HG03159 (cell line): ENCODE measurements around the gene DIPK1B.

ENCODE experiments used
- ATAC-seq: cut with Tn5 transposase; IDR thresholded peaks from one replicate; pipeline ENCODE4 v1.9.1; 2021; ENCODE audit warnings: mild to moderate bottlenecking, moderate library complexity; ENCODE audit not compliant: unreplicated experiment

DIPK1B gene

DNA sequence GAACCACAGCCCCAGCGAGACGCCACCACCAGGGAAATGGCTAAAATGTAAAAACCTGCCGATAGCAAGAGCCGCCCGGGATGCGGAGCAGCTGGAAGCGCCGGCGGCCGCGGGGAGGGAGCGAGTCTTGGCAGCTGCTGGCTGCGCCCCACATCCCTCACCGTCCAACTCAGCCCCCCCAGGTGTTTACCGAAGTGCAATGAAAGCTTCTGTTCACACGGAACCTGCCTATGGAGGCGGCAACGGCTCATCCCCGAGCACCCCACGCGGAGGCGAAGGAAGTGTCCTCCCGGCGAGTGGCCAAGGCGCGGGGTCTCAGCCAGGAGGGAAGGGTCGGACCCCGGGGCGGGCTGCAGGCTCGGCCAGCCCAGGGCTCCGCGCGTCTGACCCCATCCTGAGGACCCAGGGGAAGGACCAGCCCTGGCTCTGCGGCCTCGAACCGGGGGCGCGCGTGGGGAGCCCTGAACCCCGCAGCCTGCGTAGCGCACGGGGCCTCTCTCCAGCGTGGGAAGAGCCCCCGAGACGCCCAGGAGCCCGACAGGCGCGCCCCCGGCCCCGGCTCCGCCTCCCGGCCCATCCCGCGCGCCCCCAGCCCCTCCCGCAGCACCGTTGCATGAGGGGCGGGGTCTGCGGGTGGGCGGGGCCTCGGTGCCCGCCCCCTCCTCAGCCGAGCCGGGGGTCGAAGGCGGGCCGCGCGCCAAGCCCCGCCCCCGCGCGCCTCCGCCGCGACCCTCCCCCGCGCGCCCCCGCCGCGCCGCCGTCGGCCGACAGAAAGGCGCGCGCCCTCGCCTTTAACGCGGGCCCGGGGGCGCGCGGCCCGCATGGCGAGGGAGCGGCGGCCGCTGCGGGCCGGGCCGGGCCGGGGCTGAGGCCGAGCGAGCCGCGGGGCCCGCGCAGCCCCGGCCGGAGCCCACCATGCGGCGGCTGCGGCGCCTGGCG is at the start of gene DIPK1B:
Gene DIPK1B (plus strand): TSS at position 822 of the 939 bp plus-strand sequence. CDS start 94 bp downstream, at position 916.
- no peak for ATAC-seq

- no peak for ATAC-seq
These were observed 49.5 kb upstream of the DIPK1B start, which contains the start of gene EGFL7 for GRCh38 chr9:136662656-136663581. TSS of gene EGFL7 (plus strand) at chr9:136662916. CDS start at chr9:136668283, 5,367 bp downstream.

DNA sequence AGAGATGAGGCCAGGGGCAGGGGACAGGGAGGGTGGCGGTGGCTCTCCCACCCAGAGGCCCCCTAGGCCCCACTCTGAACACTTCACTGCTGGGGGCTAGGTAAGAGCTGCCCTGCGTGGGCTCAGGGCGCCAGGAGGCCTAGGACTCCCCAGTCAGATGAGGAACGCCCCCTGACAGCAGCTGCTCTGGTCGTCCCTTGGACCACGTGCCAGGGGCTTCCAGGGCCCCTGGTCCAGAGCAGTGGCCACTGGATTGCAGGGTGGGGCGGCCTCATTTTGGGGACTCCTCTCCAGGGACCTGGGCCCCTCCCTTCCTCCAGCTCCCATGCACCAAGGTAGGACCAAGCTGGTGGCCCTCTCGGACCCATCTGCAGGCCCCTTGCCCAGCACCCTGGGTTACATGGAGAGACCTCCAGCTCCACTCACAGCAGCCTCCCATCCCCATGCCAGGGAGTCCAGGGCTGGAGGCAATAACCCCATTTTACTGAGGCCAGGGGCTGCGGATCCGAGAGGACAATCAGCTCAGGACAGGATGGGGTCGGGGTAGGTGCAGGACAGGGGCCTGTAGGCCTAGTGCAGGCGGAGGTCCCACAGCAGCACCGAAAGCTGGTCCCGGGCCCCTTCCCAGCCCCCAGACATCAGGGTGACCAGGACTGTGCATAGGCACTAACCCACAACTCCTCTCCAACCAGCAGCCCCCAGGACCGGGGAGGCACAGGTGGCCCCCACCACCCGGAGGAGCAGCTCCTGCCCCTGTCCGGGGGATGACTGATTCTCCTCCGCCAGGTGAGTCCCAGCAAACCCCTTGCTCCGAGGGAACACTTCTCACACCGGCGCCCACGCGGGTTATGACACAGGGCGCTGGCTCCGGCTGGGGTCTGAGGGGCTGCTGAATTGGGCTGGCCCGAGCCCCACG is 48.1 kb upstream of the DIPK1B start:
- no peak for ATAC-seq

- no peak for ATAC-seq
These were observed 47.2 kb upstream of the DIPK1B start for GRCh38 chr9:136665111-136665703.

DNA sequence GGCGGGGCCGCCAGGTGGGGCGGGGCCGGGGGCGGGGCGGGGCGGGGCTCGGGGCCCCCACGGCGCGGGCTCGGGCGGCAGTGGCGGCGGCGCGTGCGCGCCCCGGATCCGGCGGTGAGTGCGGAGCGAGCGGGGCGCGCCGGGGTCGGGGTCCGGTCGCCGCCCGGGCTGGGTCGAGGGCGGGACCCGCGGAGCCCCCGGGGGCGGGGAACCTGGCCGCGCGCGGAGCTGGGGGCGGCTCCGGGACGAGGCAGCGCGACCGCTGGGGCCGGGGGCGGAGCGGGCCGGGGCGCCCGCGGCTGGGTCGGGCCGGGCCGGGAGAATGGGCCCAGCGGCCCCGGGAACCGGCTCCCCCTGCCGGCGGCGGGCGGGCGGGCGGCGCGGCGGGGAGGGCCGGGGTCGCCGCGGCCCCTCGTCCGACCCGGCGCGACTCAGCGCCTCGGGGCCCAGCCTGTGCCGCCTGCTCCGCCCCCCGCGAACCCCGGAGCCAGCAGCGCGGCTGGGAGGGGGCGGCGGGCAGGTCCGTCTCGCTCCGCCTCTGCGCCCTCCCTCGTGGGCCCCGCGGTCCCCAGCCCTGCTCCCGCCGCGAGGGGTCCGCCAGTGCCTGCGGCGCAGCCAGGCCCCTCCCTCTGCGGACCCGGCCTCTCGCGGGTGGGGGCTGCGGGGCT is 46.5 kb upstream of the DIPK1B start:
- ATAC-seq = no peak

GRCh38 chr9:136666372-136667213 is 45.8 kb upstream of the DIPK1B start:
- ATAC-seq = no peak

DNA sequence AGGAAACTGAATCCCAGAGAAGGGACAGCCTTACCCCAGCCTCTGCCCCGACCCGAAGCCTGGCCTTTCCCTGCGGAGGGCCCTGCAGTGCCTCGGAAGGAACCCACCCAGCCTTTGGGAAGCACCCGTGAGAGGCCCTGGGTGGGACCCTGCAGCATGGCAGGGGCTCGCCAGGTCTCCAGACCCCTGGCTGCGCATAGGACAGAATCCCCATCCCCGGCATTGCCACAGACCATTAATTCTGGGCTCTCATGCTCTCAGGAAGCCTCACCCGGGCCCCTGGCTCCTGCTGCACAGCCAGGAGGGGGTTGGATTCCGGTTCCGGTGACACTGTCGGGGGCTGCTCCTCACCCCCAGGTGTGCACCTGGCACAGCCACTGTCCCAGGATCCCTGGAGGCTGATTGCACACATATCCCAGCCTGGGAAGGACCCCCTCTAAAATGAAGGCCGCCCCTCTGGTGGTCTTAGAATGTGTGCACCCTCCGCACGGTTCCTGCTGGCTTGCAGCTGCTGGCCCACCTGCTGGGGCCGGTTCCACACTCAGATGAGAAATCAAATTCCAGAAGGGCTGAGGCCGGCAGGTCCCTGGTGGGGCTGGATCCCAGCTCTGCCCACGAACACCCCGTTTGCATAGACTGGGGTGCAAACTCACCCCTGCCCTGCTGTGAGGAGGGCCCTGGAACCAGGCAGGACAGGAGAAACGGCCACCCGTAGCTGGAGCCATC is 45.0 kb upstream of the DIPK1B start:
- no peak for ATAC-seq

- no peak for ATAC-seq
These were observed 44.2 kb upstream of the DIPK1B start for GRCh38 chr9:136667940-136668760.

DNA sequence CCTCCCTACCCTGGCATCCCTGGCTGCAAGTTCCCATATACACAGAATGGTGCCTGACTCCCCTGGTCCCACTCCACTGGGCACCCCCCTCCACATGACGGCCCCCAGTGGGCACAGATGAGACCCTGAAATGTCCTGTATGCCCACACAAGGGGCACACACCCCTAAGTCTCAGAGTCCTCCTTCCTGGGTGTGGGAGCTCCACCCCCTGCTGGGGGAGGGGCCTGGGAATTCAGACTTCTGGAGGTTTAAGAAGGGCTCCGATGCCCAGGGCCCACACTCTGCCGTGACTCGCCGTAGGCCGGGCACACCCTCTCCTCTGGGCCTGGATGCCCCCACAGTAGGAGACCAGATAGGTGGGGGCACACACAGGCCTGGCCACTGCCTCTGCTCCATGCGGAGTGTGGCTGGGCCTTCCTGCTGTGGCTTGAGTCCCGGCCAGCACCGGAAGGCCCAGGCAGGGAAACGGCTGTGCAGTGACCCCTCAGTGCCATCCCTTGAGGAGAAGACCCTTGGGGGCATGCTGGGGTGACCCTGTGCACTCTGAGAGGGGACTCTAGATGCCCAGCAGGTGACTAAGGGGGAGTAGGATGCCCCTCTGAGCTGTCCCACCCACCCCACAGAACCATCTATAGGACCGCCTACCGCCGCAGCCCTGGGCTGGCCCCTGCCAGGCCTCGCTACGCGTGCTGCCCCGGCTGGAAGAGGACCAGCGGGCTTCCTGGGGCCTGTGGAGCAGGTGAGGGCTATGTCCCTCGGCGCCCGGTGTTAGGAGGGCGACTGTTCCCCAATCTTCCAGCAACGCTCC is 43.2 kb upstream of the DIPK1B start:
- ATAC-seq = no peak

DNA sequence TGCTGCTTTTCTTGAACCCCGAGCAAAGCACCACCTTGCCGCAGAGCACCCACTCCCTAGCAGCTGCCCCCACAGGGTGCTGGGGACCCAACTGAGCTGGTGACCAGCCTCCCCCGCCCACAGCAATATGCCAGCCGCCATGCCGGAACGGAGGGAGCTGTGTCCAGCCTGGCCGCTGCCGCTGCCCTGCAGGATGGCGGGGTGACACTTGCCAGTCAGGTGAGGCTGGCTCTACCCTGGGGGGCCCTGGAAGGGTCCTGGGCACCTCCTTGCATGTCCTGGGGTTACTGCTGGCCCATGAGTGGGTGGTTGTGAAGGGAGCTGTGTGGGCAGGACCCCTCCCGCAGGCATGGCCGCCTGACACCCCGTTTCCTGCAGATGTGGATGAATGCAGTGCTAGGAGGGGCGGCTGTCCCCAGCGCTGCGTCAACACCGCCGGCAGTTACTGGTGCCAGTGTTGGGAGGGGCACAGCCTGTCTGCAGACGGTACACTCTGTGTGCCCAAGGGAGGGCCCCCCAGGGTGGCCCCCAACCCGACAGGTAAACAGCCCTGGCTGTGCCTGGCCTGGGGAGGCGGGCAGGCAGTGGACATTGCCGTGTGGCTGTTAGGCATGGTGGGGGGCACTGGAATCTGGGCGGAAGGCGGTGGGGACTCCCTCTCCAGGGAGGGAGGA is 42.4 kb upstream of the DIPK1B start:
- no peak for ATAC-seq

- ATAC-seq = no peak
These were observed 41.7 kb upstream of the DIPK1B start for GRCh38 chr9:136670576-136671253.

DNA sequence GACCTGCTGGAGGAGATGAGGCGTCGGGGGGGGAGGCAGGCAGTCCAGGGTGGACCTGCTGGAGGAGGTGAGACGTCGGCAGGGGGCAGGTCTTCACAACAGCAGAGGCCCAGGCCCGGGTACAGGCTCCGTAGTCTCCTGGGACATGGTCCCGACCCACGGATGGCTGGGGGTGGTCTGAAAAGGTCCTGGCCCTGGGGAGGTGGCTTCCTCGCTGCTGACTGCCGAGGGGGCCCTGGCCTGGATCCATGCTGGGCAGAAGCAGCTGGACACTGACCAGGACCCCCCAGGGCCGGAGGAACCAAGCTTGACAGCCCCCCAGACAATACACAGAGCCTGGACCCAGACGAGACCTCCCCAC is 41.1 kb upstream of the DIPK1B start:
- ATAC-seq = no peak

DNA sequence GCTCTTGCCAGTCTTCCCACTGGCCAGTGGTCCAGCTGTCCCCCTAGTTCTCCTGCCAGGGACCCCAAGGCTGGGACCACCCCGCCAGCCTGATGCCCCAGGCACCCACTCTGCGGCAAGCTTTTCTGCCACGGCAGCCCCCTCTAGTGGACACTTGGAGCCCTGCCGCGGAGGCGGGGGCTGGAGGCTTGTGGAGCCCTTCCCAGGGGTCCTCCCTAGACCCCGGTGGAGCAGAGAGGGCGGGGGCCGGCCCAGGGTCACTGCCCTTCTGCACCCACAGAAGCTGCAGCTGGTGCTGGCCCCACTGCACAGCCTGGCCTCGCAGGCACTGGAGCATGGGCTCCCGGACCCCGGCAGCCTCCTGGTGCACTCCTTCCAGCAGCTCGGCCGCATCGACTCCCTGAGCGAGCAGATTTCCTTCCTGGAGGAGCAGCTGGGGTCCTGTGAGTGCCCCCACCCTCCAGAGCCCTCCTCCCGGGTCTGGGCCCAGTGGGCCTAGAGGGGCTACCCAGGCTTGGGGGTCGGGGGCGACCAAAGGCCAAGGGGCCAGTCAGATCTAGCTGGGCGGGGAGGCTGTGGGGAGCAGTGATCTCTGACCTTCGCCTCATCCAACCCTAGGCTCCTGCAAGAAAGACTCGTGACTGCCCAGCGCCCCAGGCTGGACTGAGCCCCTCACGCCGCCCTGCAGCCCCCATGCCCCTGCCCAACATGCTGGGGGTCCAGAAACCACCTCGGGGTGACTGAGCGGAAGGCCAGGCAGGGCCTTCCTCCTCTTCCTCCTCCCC is 40.5 kb upstream of the DIPK1B start:
- no peak for ATAC-seq

GRCh38 chr9:136672431-136673087 is 39.8 kb upstream of the DIPK1B start:
- ATAC-seq = no peak
